ENCODE measurements around the gene EID2B. TPM values are rescaled to one million over a fixed set of nuclear protein-coding genes. Genes with fewer than 3 reads are reported as not detected.

The EID2B gene
- total and polyA plus RNA-seq, 2 experiments from 2014 or later: 2.2 to 3.7 TPM

GRCh38 chr19:39489756-39490155, 42.9 kb downstream of the EID2B start:
- H3K36me3 ChIP-seq (replicated peaks; ENCODE audit: insufficient read depth, low read depth): no peaks in the 10 kb centered on the region
- TF ChIP-seq CTCF (IDR thresholded peaks at IDR 0.05; ENCODE audit: poor library complexity) (no peak), EZH2phosphoT487 (IDR thresholded peaks at IDR 0.05; ENCODE audit: low read depth, severe bottlenecking, unreplicated experiment) (no peak), EZH2 (IDR thresholded peaks at IDR 0.05; ENCODE audit: borderline replicate concordance) (no peak)
- H2AFZ ChIP-seq: no peak overlapping the region
- H3K27ac ChIP-seq: no peak overlapping the region
- H3K9me2 ChIP-seq (replicated peaks; ENCODE audit: insufficient read depth): no peaks in the 10 kb centered on the region
- 87% methylated on average over 10 of the region's 10 CpGs for WGBS (ENCODE audit: low lambda C conversion rate, missing lambda C conversion rate)
- no peaks in the 10 kb centered on the region for H3K79me2 ChIP-seq
- H3K4me3 ChIP-seq: no peak overlapping the region
- no peaks in the 10 kb centered on the region for H3K4me1 ChIP-seq (ENCODE audit: insufficient read depth)
- DNase-seq (ENCODE audit: low spot score): no peak
- H3K4me2 ChIP-seq: no peak overlapping the region
- no peaks in the 10 kb centered on the region for H3K27me3 ChIP-seq
- H3K9me3 ChIP-seq (ENCODE audit: low read depth): no peaks in the 10 kb centered on the region
- no peaks in the 10 kb centered on the region for H4K20me1 ChIP-seq (ENCODE audit: insufficient read depth, poor library complexity, severe bottlenecking)

GRCh38 chr19:39483141-39483540, 49.5 kb downstream of the EID2B start:
- H3K9me3 ChIP-seq (ENCODE audit: low read depth): no peaks in the 10 kb centered on the region
- H3K4me3 ChIP-seq: no peak overlapping the region
- peaks cover 12% of the 10 kb centered on the region for H3K4me1 ChIP-seq (ENCODE audit: insufficient read depth)
- no peak overlapping the region for H3K27ac ChIP-seq
- TF ChIP-seq EZH2 (IDR thresholded peaks at IDR 0.05; ENCODE audit: borderline replicate concordance) (no peak), EZH2phosphoT487 (IDR thresholded peaks at IDR 0.05; ENCODE audit: low read depth, severe bottlenecking, unreplicated experiment) (no peak), CTCF (IDR thresholded peaks at IDR 0.05; ENCODE audit: poor library complexity) (no peak)
- H4K20me1 ChIP-seq (ENCODE audit: insufficient read depth, poor library complexity, severe bottlenecking): no peaks in the 10 kb centered on the region
- H3K27me3 ChIP-seq: no peaks in the 10 kb centered on the region
- H3K79me2 ChIP-seq: peaks cover 23% of the 10 kb centered on the region
- no peaks in the 10 kb centered on the region for H3K9me2 ChIP-seq (replicated peaks; ENCODE audit: insufficient read depth)
- no peaks in the 10 kb centered on the region for H3K36me3 ChIP-seq (replicated peaks; ENCODE audit: insufficient read depth, low read depth)
- H2AFZ ChIP-seq: no peak overlapping the region
- WGBS (ENCODE audit: low lambda C conversion rate, missing lambda C conversion rate): 100% methylated on average over 3 of the region's 6 CpGs
- H3K4me2 ChIP-seq: no peak overlapping the region
- DNase-seq (ENCODE audit: low spot score): no peak

GRCh38 chr19:39481676-39482075, 51.0 kb downstream of the EID2B start:
- peak overlapping the region; percentile 74 for H3K4me3 ChIP-seq
- H2AFZ ChIP-seq: no peak overlapping the region
- no peaks in the 10 kb centered on the region for H3K27me3 ChIP-seq
- no peaks in the 10 kb centered on the region for H4K20me1 ChIP-seq (ENCODE audit: insufficient read depth, poor library complexity, severe bottlenecking)
- peaks cover 23% of the 10 kb centered on the region for H3K79me2 ChIP-seq
- H3K4me1 ChIP-seq (ENCODE audit: insufficient read depth): peaks cover 12% of the 10 kb centered on the region
- DNase-seq (ENCODE audit: low spot score): no peak
- no peaks in the 10 kb centered on the region for H3K36me3 ChIP-seq (replicated peaks; ENCODE audit: insufficient read depth, low read depth)
- H3K9me2 ChIP-seq (replicated peaks; ENCODE audit: insufficient read depth): no peaks in the 10 kb centered on the region
- WGBS (ENCODE audit: low lambda C conversion rate, missing lambda C conversion rate): 84% methylated on average over 11 of the region's 11 CpGs
- no peaks in the 10 kb centered on the region for H3K9me3 ChIP-seq (ENCODE audit: low read depth)
- TF ChIP-seq EZH2phosphoT487 (IDR thresholded peaks at IDR 0.05; ENCODE audit: low read depth, severe bottlenecking, unreplicated experiment) (no peak), CTCF (IDR thresholded peaks at IDR 0.05; ENCODE audit: poor library complexity) (no peak), EZH2 (IDR thresholded peaks at IDR 0.05; ENCODE audit: borderline replicate concordance) (no peak)
- peak overlapping the region; percentile 97 for H3K27ac ChIP-seq
- H3K4me2 ChIP-seq: peak overlapping the region; percentile 92

GRCh38 chr19:39481229-39481545, 51.5 kb downstream of the EID2B start:
- Histone ChIP-seq H3K27ac (peak overlapping the region; percentile 97), H3K9me2 (replicated peaks; ENCODE audit: insufficient read depth) (no peaks in the 10 kb centered on the region), H3K4me3 (peak overlapping the region; percentile 74), H2AFZ (peak overlapping the region; percentile 55), H4K20me1 (ENCODE audit: insufficient read depth, poor library complexity, severe bottlenecking) (no peaks in the 10 kb centered on the region), H3K4me2 (peak overlapping the region; percentile 92), H3K79me2 (peaks cover 23% of the 10 kb centered on the region), H3K9me3 (ENCODE audit: low read depth) (no peaks in the 10 kb centered on the region), H3K36me3 (replicated peaks; ENCODE audit: insufficient read depth, low read depth) (no peaks in the 10 kb centered on the region), H3K4me1 (ENCODE audit: insufficient read depth) (peaks cover 12% of the 10 kb centered on the region), H3K27me3 (no peaks in the 10 kb centered on the region)
- TF ChIP-seq CTCF (IDR thresholded peaks at IDR 0.05; ENCODE audit: poor library complexity) (no peak), EZH2 (IDR thresholded peaks at IDR 0.05; ENCODE audit: borderline replicate concordance) (no peak), EZH2phosphoT487 (IDR thresholded peaks at IDR 0.05; ENCODE audit: low read depth, severe bottlenecking, unreplicated experiment) (no peak)
- no peak for DNase-seq (ENCODE audit: low spot score)
- 3% methylated on average over 12 of the region's 12 CpGs for WGBS (ENCODE audit: low lambda C conversion rate, missing lambda C conversion rate)

Measured in hepatocyte (in vitro differentiated cells).